ENCODE measurements around the gene TENM3. TPM values are rescaled to one million over a fixed set of nuclear protein-coding genes. Genes with fewer than 3 reads are reported as not detected.

Gene TENM3
- total RNA-seq, 1 donor from 2014 or later, result 2.8 TPM

GRCh38 chr4:182495645-182496385 is 252.6 kb downstream of the TENM3 start:
- Histone ChIP-seq H3K27ac (no peak overlapping the region), H3K4me3 (no peak overlapping the region), H3K36me3 (no peaks in the 10 kb centered on the region), H3K9me3 (no peaks in the 10 kb centered on the region), H3K27me3 (no peaks in the 10 kb centered on the region), H3K4me1 (no peaks in the 10 kb centered on the region)
- DNase-seq (ENCODE audit: low spot score in 2 of 2), result no peak
- intact Hi-C loops (cut with DNase I), result no loop called here
- TF ChIP-seq, protein P1, sequence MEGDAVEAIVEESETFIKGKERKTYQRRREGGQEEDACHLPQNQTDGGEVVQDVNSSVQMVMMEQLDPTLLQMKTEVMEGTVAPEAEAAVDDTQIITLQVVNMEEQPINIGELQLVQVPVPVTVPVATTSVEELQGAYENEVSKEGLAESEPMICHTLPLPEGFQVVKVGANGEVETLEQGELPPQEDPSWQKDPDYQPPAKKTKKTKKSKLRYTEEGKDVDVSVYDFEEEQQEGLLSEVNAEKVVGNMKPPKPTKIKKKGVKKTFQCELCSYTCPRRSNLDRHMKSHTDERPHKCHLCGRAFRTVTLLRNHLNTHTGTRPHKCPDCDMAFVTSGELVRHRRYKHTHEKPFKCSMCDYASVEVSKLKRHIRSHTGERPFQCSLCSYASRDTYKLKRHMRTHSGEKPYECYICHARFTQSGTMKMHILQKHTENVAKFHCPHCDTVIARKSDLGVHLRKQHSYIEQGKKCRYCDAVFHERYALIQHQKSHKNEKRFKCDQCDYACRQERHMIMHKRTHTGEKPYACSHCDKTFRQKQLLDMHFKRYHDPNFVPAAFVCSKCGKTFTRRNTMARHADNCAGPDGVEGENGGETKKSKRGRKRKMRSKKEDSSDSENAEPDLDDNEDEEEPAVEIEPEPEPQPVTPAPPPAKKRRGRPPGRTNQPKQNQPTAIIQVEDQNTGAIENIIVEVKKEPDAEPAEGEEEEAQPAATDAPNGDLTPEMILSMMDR (IDR thresholded peaks at IDR 0.05), result no peak

DNA sequence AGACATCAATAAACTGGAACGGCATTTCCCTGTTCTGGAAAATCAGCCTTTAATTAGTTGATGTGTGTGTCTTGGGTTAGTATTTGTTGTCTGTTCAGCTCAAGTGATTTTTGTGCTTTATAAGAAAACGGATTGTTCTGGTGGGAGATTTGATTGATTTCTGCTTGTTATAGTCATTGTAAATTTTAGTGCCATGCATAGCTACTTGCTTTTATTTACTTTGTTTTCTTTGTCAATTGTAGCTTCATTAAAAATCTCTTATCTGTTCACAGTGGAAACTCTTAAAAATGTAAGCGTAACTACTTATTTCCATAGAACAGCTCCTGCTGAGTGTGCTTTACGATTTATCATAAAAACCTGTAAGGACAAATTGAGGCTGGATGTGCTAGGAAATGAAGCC is 253.2 kb downstream of the TENM3 start:
- Histone ChIP-seq H3K27ac (no peak overlapping the region), H3K36me3 (no peaks in the 10 kb centered on the region), H3K27me3 (no peaks in the 10 kb centered on the region), H3K4me1 (no peaks in the 10 kb centered on the region), H3K4me3 (no peak overlapping the region), H3K9me3 (no peaks in the 10 kb centered on the region)
- TF ChIP-seq, protein P1 (IDR thresholded peaks at IDR 0.05), result no peak
- intact Hi-C loops (cut with DNase I), result no loop called here
- no peak for DNase-seq (ENCODE audit: low spot score in 2 of 2)

DNA sequence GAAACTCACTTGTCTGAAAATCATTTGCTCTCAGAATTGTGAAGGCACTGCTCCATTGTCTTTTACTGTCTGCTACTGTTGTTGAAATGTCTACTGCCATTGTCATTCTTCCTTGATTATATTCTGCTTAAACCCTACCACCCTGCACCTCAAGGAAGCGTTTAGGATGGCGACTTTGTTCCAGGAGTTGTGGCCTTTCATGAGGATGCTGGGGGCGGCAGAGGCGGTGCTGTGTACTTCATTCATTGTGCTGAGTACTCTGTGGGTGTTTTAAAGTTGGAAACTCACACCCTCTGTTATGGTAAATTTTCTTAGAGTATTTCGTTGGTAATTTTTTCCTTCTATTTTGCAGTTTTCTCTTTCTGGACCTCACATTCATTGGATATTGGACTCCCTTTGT is 258.9 kb downstream of the TENM3 start:
- no peak for DNase-seq (ENCODE audit: low spot score in 2 of 2)

DNA sequence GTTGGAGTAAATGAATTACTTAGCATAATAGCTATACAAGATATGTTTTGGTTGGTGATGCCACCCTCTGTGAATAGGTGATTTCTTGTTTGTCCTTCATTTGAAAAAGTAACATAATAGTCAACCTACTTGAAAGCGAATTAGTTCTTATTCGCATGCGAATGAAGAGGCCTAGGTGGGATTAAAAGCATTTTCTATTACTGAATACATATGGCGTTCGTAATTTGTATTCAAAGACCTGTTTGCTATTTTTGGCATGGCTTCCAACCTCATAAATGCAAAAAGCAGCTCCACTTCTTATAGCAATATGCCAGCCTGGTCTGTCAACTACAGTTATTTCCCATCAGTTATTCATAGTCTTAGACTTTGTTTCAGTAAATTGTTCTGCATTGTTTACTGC is 261.3 kb downstream of the TENM3 start:
- Histone ChIP-seq H3K27me3 (no peaks in the 10 kb centered on the region), H3K4me1 (no peaks in the 10 kb centered on the region), H3K27ac (no peak overlapping the region), H3K36me3 (no peaks in the 10 kb centered on the region), H3K4me3 (no peak overlapping the region), H3K9me3 (no peaks in the 10 kb centered on the region)
- intact Hi-C loops (cut with DNase I), result no loop called here
- TF ChIP-seq, protein P1 (IDR thresholded peaks at IDR 0.05), result no peak
- DNase-seq (ENCODE audit: low spot score in 2 of 2), result no peak

More for the DNA sequence above, 258.9 kb downstream of the TENM3 start:
- no peaks in the 10 kb centered on the region for H3K9me3 ChIP-seq
- intact Hi-C loops (cut with DNase I), result no loop called here
- H3K27me3 ChIP-seq, result no peaks in the 10 kb centered on the region
- TF ChIP-seq, protein P1 (IDR thresholded peaks at IDR 0.05), result no peak
- no peak overlapping the region for H3K27ac ChIP-seq
- H3K4me1 ChIP-seq, result no peaks in the 10 kb centered on the region
- no peaks in the 10 kb centered on the region for H3K36me3 ChIP-seq
- H3K4me3 ChIP-seq, result no peak overlapping the region

DNA sequence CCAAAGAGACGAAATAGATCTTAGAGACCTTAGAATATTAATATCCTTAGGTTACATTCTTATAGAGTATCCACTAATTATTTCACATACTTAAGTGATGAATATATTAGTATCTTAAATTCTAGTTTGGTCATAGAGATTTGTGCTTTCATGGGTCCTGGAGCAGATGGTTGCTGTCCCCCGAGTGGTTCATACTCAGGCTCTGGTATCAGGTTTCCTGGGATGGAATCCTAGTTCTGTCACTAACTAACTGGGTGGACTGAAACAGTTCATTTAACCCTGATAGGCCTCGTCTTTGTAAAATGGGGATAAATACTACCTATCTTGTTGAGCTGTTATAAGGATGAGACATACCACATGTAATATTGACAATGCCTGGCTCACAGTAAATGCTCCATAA is 264.6 kb downstream of the TENM3 start:
- Histone ChIP-seq H3K9me3 (no peaks in the 10 kb centered on the region), H3K36me3 (no peaks in the 10 kb centered on the region), H3K27ac (no peak overlapping the region), H3K4me3 (no peak overlapping the region), H3K27me3 (no peaks in the 10 kb centered on the region), H3K4me1 (no peaks in the 10 kb centered on the region)
- no peak for DNase-seq (ENCODE audit: low spot score in 2 of 2)
- TF ChIP-seq, protein P1 (IDR thresholded peaks at IDR 0.05), result no peak
- intact Hi-C loops (cut with DNase I), result no loop called here

All from ascending aorta (tissue), 2 donors.